ENCODE results near the gene CDH12. TPM values are rescaled to one million over a fixed set of nuclear protein-coding genes. Genes with fewer than 3 reads are reported as not detected.

CDH12 gene
- total RNA-seq, 1 donor from 2014 or later, result not detected

DNA sequence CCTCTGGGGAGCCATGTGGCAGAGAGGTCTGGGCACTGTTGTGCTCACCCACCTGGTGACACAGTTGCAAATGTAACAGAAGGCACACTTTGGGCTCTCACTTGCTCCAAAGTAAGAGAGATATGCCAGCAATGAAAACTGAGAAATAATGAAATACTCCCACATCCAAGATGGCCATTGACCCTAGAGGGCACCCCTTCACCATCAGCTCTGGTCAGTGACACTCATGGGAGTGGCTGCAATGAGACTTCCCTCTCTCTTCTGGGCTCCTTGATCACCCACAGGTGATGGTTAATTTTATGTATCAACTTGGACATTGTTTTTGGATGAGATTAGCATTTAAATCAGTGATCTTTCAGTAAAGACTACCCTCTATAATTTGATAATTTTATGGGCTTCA lies 248.4 kb downstream of the CDH12 start:
- no peak for ATAC-seq (ENCODE audit: poor library complexity)
- intact Hi-C loops (cut with DNase I), result no loop called here
- no peak for DNase-seq

DNA sequence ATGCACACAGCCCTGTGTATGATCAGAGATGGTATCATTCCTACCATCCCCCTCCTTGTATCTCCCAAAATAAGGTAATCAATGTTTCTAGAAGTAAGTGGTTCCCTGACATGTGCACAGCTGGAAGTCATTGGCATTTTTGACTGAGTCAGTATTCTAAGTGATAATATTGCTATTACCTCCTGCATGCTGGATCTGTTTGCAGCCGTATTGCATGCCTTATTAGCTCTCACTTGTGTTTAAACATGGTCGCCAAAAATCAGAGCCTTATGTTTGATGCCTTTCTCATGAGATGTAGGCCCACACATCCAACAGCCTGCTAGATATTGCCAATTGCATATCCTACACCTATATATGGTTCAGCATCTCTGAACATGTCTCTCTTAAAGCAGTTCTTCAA lies 254.3 kb downstream of the CDH12 start:
- intact Hi-C loops (cut with DNase I), result no loop called here
- DNase-seq (no peak), ATAC-seq (ENCODE audit: poor library complexity) (no peak)

DNA sequence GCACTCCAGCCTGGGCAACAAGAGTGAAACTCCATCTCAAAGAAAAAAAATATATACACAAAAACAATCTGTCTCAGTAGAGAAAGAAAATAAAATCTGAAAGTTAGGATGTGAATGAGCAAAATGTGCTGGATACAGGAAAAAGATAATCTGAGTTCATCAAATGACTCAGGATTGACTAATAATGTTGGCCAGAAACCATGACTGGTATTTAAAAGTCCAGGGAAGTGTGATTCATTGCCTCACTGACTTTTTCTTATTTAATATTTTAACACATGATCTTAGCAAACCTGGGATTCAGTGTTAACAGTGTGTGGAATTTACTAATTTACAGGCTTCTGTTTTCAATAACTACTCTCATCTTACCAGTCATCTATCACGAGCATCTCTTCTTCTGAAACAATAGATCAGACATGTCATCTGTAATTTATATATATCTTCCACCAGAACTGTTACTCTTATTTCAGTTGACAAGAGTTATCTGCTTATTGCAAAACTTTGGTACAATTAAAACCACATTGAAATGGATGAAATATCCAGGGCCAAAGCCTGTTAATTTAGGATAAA lies 256.7 kb downstream of the CDH12 start:
- DNase-seq (no peak), ATAC-seq (ENCODE audit: poor library complexity) (no peak)
- intact Hi-C loops (cut with DNase I), result no loop called here

DNA sequence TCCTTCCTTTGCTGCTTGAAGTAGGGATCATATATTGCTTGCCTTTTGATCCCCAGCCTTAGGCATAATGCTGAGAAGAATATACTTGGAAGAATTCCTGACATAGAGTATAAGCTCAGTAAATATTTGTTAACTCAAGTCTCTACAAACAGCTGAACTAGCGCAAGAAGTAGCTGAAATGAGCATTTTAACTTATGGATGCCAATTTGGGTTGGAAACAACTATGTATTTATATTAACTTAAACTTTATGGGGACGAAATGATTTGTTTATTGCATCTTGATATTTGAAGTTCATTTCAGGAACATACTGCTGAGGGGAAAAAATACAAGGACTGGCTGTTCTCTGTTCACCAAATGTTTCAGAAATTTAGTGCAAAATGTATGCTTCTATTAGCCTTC lies 258.7 kb downstream of the CDH12 start:
- no peak for DNase-seq
- no peak for ATAC-seq (ENCODE audit: poor library complexity)
- intact Hi-C loops (cut with DNase I), result no loop called here

GRCh38 chr5:22593592-22593991 lies 259.6 kb downstream of the CDH12 start:
- DNase-seq (no peak), ATAC-seq (ENCODE audit: poor library complexity) (no peak)
- intact Hi-C loops (cut with DNase I), result no loop called here

DNA sequence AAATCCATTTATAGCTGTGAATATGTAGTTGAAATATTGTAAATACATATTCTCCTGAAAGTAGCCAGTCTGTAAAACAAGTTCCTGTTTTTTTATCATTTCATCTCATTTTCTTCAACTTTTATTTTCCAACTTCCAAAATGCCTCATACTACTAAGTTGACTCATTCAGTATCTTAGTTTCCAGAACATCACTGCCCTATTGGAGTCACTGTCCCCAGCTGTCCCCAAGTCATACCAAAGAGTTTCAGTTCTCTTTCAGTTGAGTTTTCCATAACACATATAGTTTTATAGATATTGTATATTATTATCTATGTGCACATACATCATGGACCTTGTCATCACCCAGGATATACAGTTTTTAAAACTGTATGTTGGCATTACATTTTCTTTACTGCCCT lies 261.7 kb downstream of the CDH12 start:
- DNase-seq (no peak), ATAC-seq (ENCODE audit: poor library complexity) (no peak)
- intact Hi-C loops (cut with DNase I), result no loop called here

GRCh38 chr5:22590677-22591268 lies 262.4 kb downstream of the CDH12 start:
- intact Hi-C loops (cut with DNase I), result no loop called here
- ATAC-seq (ENCODE audit: poor library complexity), result no peak
- DNase-seq, result no peak

DNA sequence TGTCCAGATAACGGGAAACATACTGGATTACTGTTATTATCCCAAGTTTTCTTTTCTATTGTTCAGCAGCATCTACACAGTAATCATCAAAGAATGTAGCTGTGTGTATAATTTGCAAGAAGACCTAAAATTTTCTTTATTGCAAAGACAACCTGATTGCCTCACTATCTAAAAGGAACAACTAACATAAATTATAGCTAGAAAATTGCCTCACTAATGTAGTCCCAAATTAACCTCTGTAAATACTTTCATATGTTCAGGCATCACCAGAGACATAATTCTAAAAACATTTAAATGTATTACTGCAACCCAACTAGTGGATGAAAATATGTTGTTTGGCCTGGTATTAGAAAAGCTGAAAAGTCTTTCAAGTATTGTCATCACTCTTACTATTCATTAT lies 275.4 kb downstream of the CDH12 start:
- DNase-seq (no peak), ATAC-seq (ENCODE audit: poor library complexity) (no peak)
- intact Hi-C loops (cut with DNase I), result no loop called here

DNA sequence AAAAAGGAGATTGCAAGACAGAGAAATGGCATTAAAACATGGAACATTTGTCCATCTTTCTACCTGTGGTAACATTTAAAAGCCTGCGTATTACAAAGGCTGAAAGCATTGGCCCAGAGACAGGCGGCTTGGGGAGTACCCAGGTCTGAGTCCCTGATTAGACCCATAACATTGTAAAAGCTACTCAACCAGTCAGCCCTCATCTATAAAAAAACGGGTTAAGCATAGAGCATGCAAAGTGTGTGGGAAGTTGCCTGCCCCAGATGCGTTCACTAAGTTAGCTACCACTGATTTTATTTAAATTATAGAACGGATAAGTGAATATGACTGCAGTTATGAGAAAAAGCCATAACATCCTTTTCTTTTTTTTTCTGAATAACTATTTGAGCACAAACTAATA lies 276.1 kb downstream of the CDH12 start:
- DNase-seq (no peak), ATAC-seq (ENCODE audit: poor library complexity) (no peak)
- intact Hi-C loops (cut with DNase I), result no loop called here

GRCh38 chr5:22572941-22573340 lies 280.2 kb downstream of the CDH12 start:
- intact Hi-C loops (cut with DNase I), result no loop called here
- DNase-seq (no peak), ATAC-seq (ENCODE audit: poor library complexity) (no peak)

GRCh38 chr5:22567983-22568382 lies 285.2 kb downstream of the CDH12 start:
- ATAC-seq (ENCODE audit: poor library complexity), result no peak
- intact Hi-C loops (cut with DNase I), result no loop called here
- no peak for DNase-seq

GRCh38 chr5:22560147-22560546 lies 293.0 kb downstream of the CDH12 start:
- intact Hi-C loops (cut with DNase I), result no loop called here
- no peak for ATAC-seq (ENCODE audit: poor library complexity)
- DNase-seq, result no peak

DNA sequence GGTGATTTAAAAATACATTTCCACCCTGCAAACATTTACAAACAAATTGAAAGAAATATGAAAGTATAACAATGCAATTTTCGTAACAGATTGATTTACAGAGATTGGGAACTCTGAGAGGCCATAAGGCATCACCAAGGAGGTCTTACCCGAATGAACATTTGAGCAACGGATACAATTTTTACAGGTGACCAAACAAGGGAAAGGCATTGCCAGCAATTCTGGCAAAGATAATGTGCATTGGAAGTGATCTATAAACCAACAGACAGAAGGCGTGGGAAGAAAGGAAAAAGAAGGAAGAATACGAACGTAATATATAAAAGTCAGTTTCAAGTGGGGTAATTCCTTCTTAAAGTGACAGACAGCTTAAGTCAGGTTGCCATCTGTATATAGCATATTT lies 295.9 kb downstream of the CDH12 start:
- DNase-seq (no peak), ATAC-seq (ENCODE audit: poor library complexity) (no peak)
- intact Hi-C loops (cut with DNase I), result no loop called here

GRCh38 chr5:22554475-22554874 lies 298.7 kb downstream of the CDH12 start:
- intact Hi-C loops (cut with DNase I), result no loop called here

GRCh38 chr5:22549876-22550671 lies 303.1 kb downstream of the CDH12 start:
- intact Hi-C loops (cut with DNase I), result no loop called here
- ATAC-seq (ENCODE audit: poor library complexity) (no peak), DNase-seq (no peak)

More at GRCh38 chr5:22554475-22554874, 298.7 kb downstream of the CDH12 start:
- ATAC-seq (ENCODE audit: poor library complexity), result no peak
- no peak for DNase-seq

GRCh38 chr5:22542340-22542739 lies 310.8 kb downstream of the CDH12 start:
- no peak for ATAC-seq (ENCODE audit: poor library complexity)

GRCh38 chr5:22541037-22541436 lies 312.1 kb downstream of the CDH12 start:
- ATAC-seq (ENCODE audit: poor library complexity), result no peak
- no peak for DNase-seq
- intact Hi-C loops (cut with DNase I), result no loop called here

More at GRCh38 chr5:22542340-22542739, 310.8 kb downstream of the CDH12 start:
- intact Hi-C loops (cut with DNase I), result no loop called here
- DNase-seq, result no peak

GRCh38 chr5:22539762-22540161 lies 313.4 kb downstream of the CDH12 start:
- intact Hi-C loops (cut with DNase I), result no loop called here
- ATAC-seq (ENCODE audit: poor library complexity) (no peak), DNase-seq (no peak)

GRCh38 chr5:22531986-22532385 lies 321.2 kb downstream of the CDH12 start:
- DNase-seq (no peak), ATAC-seq (ENCODE audit: poor library complexity) (no peak)
- intact Hi-C loops (cut with DNase I), result no loop called here

DNA sequence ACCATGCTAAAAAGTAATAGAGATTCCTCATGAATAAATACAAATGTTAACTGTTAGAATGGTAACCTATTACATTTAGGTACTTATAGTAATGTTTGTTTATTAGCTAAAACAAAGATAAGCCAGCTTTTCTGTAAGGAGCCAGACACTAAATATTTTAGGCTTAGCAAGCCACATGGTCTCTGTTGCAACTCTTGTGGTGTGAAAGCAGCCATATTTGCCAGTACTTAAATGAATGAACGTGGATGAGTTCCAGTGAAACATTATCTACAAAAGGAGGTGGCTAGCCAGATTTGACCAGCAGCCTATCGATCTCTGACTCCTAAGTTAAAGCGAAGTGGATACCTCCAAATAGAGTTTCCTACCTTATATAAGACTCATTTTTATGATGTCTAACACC lies 331.6 kb downstream of the CDH12 start:
- DNase-seq (no peak), ATAC-seq (ENCODE audit: poor library complexity) (no peak)
- intact Hi-C loops (cut with DNase I), result no loop called here

All from Right ventricle myocardium superior (tissue), 1 donor.